ENCODE results near the gene INSIG1. TPM values are rescaled to one million over a fixed set of nuclear protein-coding genes. Genes with fewer than 3 reads are reported as not detected.

The INSIG1 gene
- total RNA-seq, 1 donor from 2014 or later = 36.6 TPM

- H3K36me3 ChIP-seq (ENCODE audit: control insufficient read depth, insufficient read depth, low read length) = no peaks in the 10 kb centered on the region
- TF ChIP-seq CTCF (IDR thresholded peaks at IDR 0.05; ENCODE audit: insufficient read depth, low read length, severe bottlenecking) = no peak
- H3K4me3 ChIP-seq (ENCODE audit: low read depth, low read length) = no peak overlapping the region
- DNase-seq (ENCODE audit: low read depth) (no peak), FAIRE-seq (no peak)
- peaks cover under 1% of the 10 kb centered on the region for H3K27me3 ChIP-seq (ENCODE audit: control insufficient read depth, insufficient read depth, low read length)
Observed at GRCh38 chr7:155338632-155339320, 41.1 kb downstream of the INSIG1 start.

DNA sequence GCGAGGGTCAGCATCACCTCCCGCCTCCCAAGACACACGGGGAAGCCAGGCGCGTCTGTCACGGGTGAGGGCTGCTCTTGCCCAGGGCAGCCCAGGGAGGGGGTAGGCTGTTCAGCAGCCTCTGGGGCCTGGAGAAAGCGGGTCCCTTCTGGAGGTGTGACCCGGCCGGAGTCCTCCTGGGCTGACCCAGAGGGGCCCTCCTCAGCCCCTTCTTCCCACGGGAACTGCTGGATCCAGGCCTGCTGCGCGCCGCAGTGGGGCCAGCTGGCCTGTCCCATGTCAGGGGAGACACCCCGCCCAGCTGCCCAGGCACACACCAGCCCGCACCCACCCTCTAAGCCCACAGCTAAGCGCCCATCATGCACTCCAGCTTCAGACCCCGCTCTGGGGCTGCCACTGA lies 41.8 kb downstream of the INSIG1 start:
- FAIRE-seq (no peak), DNase-seq (ENCODE audit: low read depth) (no peak)
- Histone ChIP-seq H3K4me3 (ENCODE audit: low read depth, low read length) (no peak overlapping the region), H3K36me3 (ENCODE audit: control insufficient read depth, insufficient read depth, low read length) (no peaks in the 10 kb centered on the region), H3K27me3 (ENCODE audit: control insufficient read depth, insufficient read depth, low read length) (peaks cover 2% of the 10 kb centered on the region)
- TF ChIP-seq CTCF (IDR thresholded peaks at IDR 0.05; ENCODE audit: insufficient read depth, low read length, severe bottlenecking) = no peak

- peaks cover 2% of the 10 kb centered on the region for H3K27me3 ChIP-seq (ENCODE audit: control insufficient read depth, insufficient read depth, low read length)
- no peaks in the 10 kb centered on the region for H3K36me3 ChIP-seq (ENCODE audit: control insufficient read depth, insufficient read depth, low read length)
- FAIRE-seq (no peak), DNase-seq (ENCODE audit: low read depth) (no peak)
- H3K4me3 ChIP-seq (ENCODE audit: low read depth, low read length) = no peak overlapping the region
- TF ChIP-seq CTCF (IDR thresholded peaks at IDR 0.05; ENCODE audit: insufficient read depth, low read length, severe bottlenecking) = no peak
Observed at GRCh38 chr7:155340071-155340531, 42.4 kb downstream of the INSIG1 start.

DNA sequence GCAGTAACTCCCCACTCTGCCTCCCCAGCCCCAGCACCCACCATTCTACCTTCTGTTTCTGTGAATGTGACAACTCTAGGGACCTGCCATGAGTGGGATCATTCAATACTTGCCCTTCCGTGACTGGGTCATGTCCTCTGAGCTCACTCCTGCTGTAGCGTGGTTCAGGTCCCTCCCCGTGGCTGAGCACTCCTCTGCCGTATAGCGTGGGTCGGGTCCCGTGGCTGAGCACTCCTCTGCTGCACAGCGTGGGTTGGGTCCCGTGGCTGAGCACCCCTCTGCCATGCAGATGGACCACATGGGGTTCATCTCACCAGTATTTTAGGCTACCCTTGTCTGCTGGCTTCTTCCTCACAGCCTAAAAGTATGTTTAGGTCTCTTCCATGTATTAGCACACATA lies 43.0 kb downstream of the INSIG1 start:
- no peak for TF ChIP-seq CTCF (IDR thresholded peaks at IDR 0.05; ENCODE audit: insufficient read depth, low read length, severe bottlenecking)
- Histone ChIP-seq H3K27me3 (ENCODE audit: control insufficient read depth, insufficient read depth, low read length) (peaks cover 2% of the 10 kb centered on the region), H3K36me3 (ENCODE audit: control insufficient read depth, insufficient read depth, low read length) (no peaks in the 10 kb centered on the region), H3K4me3 (ENCODE audit: low read depth, low read length) (no peak overlapping the region)
- DNase-seq (ENCODE audit: low read depth) (no peak), FAIRE-seq (no peak)

DNA sequence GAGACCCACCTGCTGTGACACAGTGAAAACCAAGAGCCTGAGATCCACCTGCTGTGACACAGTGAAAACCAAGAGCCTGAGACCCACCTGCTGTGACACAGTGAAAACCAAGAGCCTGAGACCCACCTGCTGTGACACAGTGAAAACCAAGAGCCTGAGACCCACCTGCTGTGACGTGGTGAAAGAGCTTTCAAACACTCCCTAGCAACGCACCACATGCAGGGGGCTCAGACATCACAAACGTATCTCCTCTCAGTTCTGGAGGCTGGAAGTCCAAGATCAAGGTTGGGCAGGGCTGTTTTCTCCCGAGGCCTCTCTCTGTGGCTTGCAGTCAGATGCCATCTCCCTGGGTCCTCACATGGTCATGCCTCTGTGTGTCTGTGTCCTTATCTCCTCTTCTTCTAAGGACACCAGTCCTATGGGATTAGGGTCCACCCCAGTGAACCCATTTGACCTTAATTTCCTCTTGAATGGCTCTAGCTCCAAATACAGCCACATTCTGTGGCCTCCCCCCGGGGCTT lies 43.8 kb downstream of the INSIG1 start:
- TF ChIP-seq CTCF (IDR thresholded peaks at IDR 0.05; ENCODE audit: insufficient read depth, low read length, severe bottlenecking) = no peak
- FAIRE-seq = no peak
- no peak for DNase-seq (ENCODE audit: low read depth)
- no peak overlapping the region for H3K4me3 ChIP-seq (ENCODE audit: low read depth, low read length)
- H3K36me3 ChIP-seq (ENCODE audit: control insufficient read depth, insufficient read depth, low read length) = no peaks in the 10 kb centered on the region
- H3K27me3 ChIP-seq (ENCODE audit: control insufficient read depth, insufficient read depth, low read length) = peaks cover 2% of the 10 kb centered on the region

DNA sequence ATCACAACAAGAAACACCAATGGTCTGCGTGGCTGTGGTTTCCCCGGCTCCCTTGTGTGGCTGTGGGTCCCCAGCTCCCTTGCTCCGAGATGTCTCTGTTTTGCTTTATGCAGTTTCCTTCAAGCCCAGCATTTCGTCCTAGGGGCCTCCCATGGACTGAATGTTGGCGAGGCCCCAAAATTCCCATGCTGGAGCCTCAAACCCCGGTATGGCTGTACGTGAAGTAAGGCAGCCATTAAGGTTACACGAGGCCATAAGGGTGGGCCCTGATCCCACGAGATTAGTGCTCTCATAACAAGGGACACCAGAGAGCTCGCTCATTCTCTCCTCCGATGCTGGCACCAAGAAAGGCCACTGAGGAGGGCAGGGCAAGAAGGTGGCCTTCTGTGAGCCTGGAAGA lies 44.6 kb downstream of the INSIG1 start:
- Histone ChIP-seq H3K27me3 (ENCODE audit: control insufficient read depth, insufficient read depth, low read length) (peaks cover 2% of the 10 kb centered on the region), H3K36me3 (ENCODE audit: control insufficient read depth, insufficient read depth, low read length) (no peaks in the 10 kb centered on the region), H3K4me3 (ENCODE audit: low read depth, low read length) (no peak overlapping the region)
- TF ChIP-seq CTCF (IDR thresholded peaks at IDR 0.05; ENCODE audit: insufficient read depth, low read length, severe bottlenecking) = no peak
- DNase-seq (ENCODE audit: low read depth) = no peak
- no peak for FAIRE-seq

Data from bronchial epithelial cell (primary cell).